ENCODE data around the gene NCOA3.

Gene NCOA3

DNA sequence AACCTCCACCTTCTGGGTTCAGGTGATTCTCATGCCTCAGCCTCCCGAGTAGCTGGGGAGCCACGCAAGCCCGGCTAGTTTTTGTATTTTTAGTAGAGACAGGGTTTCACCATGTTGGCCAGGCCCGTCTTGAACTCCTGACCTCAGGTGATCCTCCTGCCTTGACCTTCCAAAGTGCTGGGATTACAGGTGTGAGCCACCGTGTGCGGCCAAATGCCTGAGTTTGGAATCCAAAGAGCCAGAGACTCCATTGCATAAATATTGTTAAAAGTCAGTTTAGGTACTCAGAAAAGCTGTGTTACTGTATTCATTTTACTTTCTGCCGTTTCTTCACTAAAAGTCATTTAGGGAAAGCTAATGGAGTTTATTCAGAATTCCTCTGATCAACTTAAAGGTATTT lies 146.3 kb downstream of the NCOA3 start:
- FAIRE-seq (no peak), DNase-seq (ENCODE audit: insufficient read length, low spot score) (no peak)
- TF ChIP-seq, protein P1, sequence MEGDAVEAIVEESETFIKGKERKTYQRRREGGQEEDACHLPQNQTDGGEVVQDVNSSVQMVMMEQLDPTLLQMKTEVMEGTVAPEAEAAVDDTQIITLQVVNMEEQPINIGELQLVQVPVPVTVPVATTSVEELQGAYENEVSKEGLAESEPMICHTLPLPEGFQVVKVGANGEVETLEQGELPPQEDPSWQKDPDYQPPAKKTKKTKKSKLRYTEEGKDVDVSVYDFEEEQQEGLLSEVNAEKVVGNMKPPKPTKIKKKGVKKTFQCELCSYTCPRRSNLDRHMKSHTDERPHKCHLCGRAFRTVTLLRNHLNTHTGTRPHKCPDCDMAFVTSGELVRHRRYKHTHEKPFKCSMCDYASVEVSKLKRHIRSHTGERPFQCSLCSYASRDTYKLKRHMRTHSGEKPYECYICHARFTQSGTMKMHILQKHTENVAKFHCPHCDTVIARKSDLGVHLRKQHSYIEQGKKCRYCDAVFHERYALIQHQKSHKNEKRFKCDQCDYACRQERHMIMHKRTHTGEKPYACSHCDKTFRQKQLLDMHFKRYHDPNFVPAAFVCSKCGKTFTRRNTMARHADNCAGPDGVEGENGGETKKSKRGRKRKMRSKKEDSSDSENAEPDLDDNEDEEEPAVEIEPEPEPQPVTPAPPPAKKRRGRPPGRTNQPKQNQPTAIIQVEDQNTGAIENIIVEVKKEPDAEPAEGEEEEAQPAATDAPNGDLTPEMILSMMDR (IDR thresholded peaks at IDR 0.05; ENCODE audit: insufficient read depth, missing control alignments), result no peak

GRCh38 chr20:47648943-47649342 lies 147.3 kb downstream of the NCOA3 start:
- TF ChIP-seq, protein P1 (IDR thresholded peaks at IDR 0.05; ENCODE audit: insufficient read depth, missing control alignments), result no peak
- no peak for FAIRE-seq

DNA sequence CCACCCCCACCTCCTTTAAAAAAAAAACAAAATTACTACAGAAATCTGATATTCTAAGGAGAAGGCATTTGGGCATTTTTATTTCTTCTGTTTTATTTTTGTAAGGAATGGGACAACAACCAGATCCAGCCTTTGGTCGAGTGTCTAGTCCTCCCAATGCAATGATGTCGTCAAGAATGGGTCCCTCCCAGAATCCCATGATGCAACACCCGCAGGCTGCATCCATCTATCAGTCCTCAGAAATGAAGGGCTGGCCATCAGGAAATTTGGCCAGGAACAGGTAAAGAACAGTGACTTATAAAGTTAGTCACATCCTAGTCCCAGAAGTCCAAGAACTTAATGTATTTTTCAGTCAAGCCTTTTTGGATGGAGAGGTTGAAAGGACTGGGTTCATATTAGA lies 150.6 kb downstream of the NCOA3 start:
- TF ChIP-seq, protein P1 (IDR thresholded peaks at IDR 0.05; ENCODE audit: insufficient read depth, missing control alignments), result no peak
- FAIRE-seq (no peak), DNase-seq (ENCODE audit: insufficient read length, low spot score) (no peak)

More at GRCh38 chr20:47648943-47649342, 147.3 kb downstream of the NCOA3 start:
- no peak for DNase-seq (ENCODE audit: insufficient read length, low spot score)

- FAIRE-seq, result no peak
- no peak for DNase-seq (ENCODE audit: insufficient read length, low spot score)
- TF ChIP-seq, protein P1 (IDR thresholded peaks at IDR 0.05; ENCODE audit: insufficient read depth, missing control alignments), result no peak
Measured at GRCh38 chr20:47652794-47653193, 151.1 kb downstream of the NCOA3 start.

- TF ChIP-seq, protein P1 (IDR thresholded peaks at IDR 0.05; ENCODE audit: insufficient read depth, missing control alignments), result no peak
- no peak for FAIRE-seq
Measured at GRCh38 chr20:47653869-47654268, 152.2 kb downstream of the NCOA3 start.

DNA sequence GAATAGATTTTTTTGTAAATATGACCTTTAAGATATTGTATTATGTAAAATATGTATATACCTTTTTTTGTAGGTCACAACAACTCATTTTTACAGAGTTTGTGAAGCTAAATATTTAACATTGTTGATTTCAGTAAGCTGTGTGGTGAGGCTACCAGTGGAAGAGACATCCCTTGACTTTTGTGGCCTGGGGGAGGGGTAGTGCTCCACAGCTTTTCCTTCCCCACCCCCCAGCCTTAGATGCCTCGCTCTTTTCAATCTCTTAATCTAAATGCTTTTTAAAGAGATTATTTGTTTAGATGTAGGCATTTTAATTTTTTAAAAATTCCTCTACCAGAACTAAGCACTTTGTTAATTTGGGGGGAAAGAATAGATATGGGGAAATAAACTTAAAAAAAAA lies 152.7 kb downstream of the NCOA3 start:
- DNase-seq (ENCODE audit: insufficient read length, low spot score) (no peak), FAIRE-seq (no peak)
- TF ChIP-seq, protein P1 (IDR thresholded peaks at IDR 0.05; ENCODE audit: insufficient read depth, missing control alignments), result no peak

More at GRCh38 chr20:47653869-47654268, 152.2 kb downstream of the NCOA3 start:
- DNase-seq (ENCODE audit: insufficient read length, low spot score), result no peak

DNA sequence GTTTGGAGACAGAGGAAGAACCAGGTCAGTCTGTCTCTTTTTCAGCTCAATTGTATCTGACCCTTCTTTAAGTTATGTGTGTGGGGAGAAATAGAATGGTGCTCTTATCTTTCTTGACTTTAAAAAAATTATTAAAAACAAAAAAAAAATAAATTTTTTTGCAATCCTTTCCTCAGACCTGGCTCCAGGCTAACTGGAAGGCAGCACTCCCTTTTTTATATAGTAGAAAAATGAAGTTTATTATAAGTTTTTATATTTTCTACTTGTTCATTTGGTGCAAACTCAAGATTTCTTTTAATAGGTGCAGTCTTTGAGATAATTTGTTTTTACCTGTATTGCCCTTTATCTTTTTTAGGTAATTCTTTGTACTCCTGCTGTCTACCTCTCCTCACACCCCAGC lies 153.9 kb downstream of the NCOA3 start:
- FAIRE-seq (no peak), DNase-seq (ENCODE audit: insufficient read length, low spot score) (no peak)
- TF ChIP-seq, protein P1 (IDR thresholded peaks at IDR 0.05; ENCODE audit: insufficient read depth, missing control alignments), result no peak
